Measurements from ENCODE around the gene ARHGAP26.
"Not testable (repeated sequence)": the region's sequence is repeated elsewhere in the genome, so short reads cannot be mapped to it uniquely, and the experiment has no call there.

ARHGAP26 gene

GRCh38 chr5:142998316-142999020, 228.3 kb downstream of the ARHGAP26 start:
- DNase-seq, result peak; percentile 54 to 62 (median 58)

- DNase-seq, result not testable (repeated sequence)
Measured at GRCh38 chr5:143000551-143000950, 230.4 kb downstream of the ARHGAP26 start.

- DNase-seq, result peak; percentile 63 to 76 (median 68)
Measured at GRCh38 chr5:143001764-143002351, 231.7 kb downstream of the ARHGAP26 start.

- DNase-seq, result peak; percentile 73 to 96 (median 93)
Measured at GRCh38 chr5:143002459-143003327, 232.5 kb downstream of the ARHGAP26 start.

- no peak for DNase-seq
Measured at GRCh38 chr5:143003328-143003636, 233.1 kb downstream of the ARHGAP26 start.

- peak; percentile 47 to 78 (median 62) for DNase-seq
Measured at GRCh38 chr5:143004361-143005145, 234.4 kb downstream of the ARHGAP26 start.

- DNase-seq, result peak in 2 of 3 donors; percentile 27 to 36
Measured at GRCh38 chr5:143006501-143006900, 236.3 kb downstream of the ARHGAP26 start.

- no peak for DNase-seq
Measured at GRCh38 chr5:143008032-143008431, 237.9 kb downstream of the ARHGAP26 start.

- peak; percentile 90 to 99 (median 97) for DNase-seq
Measured at GRCh38 chr5:143008809-143009521, 238.8 kb downstream of the ARHGAP26 start.

- DNase-seq, result no peak
Measured at GRCh38 chr5:143010351-143010750, 240.2 kb downstream of the ARHGAP26 start.

GRCh38 chr5:143011585-143011984, 241.4 kb downstream of the ARHGAP26 start:
- DNase-seq, result peak; percentile 24 to 49 (median 29)

GRCh38 chr5:143013176-143013891, 243.2 kb downstream of the ARHGAP26 start:
- DNase-seq, result no peak

- peak in 1 of 3 donors; percentile 44 for DNase-seq
Measured at GRCh38 chr5:143014017-143014651, 244.0 kb downstream of the ARHGAP26 start.

- DNase-seq, result peak; percentile 42 to 52 (median 47)
Measured at GRCh38 chr5:143016777-143017516, 246.8 kb downstream of the ARHGAP26 start.

- no peak for DNase-seq
Measured at GRCh38 chr5:143017541-143017940, 247.4 kb downstream of the ARHGAP26 start.

GRCh38 chr5:143017992-143018391, 247.8 kb downstream of the ARHGAP26 start:
- DNase-seq, result no peak

GRCh38 chr5:143019157-143019556, 249.0 kb downstream of the ARHGAP26 start:
- no peak for DNase-seq

GRCh38 chr5:143019614-143020515, 249.7 kb downstream of the ARHGAP26 start:
- no peak for DNase-seq

GRCh38 chr5:143021595-143021994, 251.4 kb downstream of the ARHGAP26 start:
- DNase-seq, result no peak
